HG03520 (cell line): ENCODE results near the gene PAPSS2.

Experiments used
- ATAC-seq: cut with Tn5 transposase; IDR thresholded peaks from one replicate; pipeline ENCODE4 v1.9.1; 2021; ENCODE audit warnings: mild to moderate bottlenecking, moderate library complexity; ENCODE audit not compliant: unreplicated experiment

PAPSS2 gene

GRCh38 chr10:87669752-87670151 is 10.1 kb downstream of the PAPSS2 start:
- no peak for ATAC-seq

GRCh38 chr10:87670586-87670985 is 10.9 kb downstream of the PAPSS2 start:
- no peak for ATAC-seq

DNA sequence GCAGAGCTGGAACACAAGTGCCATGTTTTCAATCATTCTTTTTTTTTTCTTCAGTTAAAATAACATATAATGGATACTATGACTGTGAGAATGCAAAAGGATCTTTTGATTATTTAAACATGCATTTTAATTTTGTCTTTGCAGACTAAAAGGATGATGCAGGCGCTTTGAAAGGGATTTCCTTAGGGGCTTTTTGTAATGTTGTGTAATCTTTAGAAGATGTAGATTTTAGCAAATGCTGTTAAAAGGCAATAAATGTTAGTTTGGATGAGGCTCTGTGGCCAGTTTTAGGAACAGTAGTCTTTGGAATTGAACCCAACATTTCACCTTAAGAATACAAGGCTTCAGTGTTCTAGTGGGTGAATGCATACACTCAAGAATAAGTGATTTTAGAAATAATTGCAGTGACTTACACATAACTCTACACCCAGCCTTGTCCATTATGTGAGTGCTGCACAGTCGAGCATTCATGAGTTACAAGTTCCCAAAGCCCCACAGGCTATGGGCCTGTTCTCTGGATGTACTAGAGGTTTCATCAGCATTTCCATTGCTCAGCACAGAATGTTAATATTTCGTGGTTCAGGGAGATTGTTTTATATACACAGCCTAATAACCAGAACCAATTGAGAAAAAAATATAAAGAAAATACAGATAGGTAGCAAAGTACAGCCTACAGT is 11.6 kb downstream of the PAPSS2 start:
- no peak for ATAC-seq

GRCh38 chr10:87672551-87672950 is 12.9 kb downstream of the PAPSS2 start:
- no peak for ATAC-seq

- ATAC-seq, result no peak
Measured at GRCh38 chr10:87674943-87675342, 15.3 kb downstream of the PAPSS2 start.

DNA sequence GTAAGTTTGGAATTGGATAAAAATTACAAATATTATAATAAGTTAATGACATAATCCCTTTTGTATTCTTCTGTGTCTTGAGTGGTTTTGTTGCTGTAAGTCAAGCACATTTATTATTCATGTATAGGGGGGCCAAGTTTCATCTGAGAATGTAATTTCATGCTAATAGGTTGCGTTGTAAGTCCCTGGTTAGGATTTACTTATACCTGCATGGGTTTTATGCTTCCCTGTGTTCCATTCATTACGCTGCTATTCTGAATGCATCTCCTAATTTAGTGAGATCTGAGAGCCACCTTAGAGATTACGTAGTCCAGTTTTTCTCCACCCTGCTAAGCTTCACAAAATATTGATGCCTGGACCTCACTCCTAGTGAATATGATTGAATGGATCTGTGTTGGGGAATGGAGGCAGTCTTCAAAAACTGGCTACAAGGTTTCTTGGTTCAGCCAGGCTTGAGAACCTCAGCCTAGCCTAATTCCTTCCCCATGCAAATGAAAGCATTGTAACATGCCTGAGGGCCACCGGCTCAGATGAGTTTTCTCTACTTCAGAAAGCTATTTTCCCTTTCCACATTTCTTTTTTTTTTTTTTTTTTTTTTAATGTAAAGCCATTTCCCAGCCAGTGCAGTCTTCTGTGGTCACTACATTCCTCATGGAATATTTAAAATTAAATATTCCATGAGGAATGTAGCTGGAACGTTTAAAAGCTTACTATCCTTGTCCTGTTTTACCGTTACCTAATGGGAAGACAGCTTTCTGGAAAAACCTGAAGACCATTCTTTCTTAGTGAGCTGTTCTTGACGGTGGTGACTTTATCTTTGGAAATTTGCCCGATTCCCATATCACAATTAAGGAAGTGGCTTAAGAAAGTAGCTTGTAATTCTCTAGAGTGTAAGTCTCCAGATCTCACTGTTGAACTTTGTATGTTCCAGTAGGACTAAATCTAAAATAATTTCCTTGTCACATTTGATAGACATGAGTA is 16.0 kb downstream of the PAPSS2 start:
- ATAC-seq, result no peak

GRCh38 chr10:87677595-87677994 is 17.9 kb downstream of the PAPSS2 start:
- ATAC-seq, result no peak

GRCh38 chr10:87678302-87678701 is 18.6 kb downstream of the PAPSS2 start:
- no peak for ATAC-seq

GRCh38 chr10:87683356-87683755 is 23.7 kb downstream of the PAPSS2 start:
- no peak for ATAC-seq

DNA sequence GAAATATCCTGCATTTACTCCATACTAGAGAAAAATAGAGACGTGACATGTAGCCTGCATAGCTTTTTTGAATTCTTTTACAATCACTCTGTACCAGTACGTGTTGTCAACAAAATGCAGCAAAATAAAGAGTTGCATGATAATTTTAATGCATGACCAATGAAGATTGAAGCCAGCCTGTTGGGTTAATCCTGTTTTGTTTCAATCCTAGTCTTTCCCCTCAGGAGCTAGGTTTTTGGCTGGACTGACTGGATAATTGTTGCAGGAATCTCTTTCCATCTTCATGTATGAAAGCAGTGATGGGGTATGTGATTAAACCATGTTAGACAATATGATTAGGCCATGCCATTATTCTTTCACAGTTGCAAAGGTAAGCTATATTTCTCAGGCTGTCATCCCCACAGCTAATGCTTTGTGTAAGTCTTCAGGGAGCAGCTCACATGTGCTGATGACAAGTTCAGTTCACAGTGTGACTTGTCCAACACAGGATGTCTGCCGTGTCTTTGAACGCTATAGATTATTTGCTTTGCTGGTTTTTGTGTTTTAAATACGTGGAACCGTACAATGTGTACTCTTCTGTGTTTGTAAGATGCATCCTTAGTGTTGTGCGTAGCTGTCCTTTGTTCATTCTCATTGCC is 24.4 kb downstream of the PAPSS2 start:
- ATAC-seq, result no peak

- no peak for ATAC-seq
Measured at GRCh38 chr10:87685832-87686574, 26.3 kb downstream of the PAPSS2 start.

- ATAC-seq, result no peak
Measured at GRCh38 chr10:87691506-87692070, 31.9 kb downstream of the PAPSS2 start.

GRCh38 chr10:87692956-87693484 is 33.3 kb downstream of the PAPSS2 start:
- no peak for ATAC-seq

GRCh38 chr10:87694011-87694794 is 34.5 kb downstream of the PAPSS2 start:
- ATAC-seq, result no peak

DNA sequence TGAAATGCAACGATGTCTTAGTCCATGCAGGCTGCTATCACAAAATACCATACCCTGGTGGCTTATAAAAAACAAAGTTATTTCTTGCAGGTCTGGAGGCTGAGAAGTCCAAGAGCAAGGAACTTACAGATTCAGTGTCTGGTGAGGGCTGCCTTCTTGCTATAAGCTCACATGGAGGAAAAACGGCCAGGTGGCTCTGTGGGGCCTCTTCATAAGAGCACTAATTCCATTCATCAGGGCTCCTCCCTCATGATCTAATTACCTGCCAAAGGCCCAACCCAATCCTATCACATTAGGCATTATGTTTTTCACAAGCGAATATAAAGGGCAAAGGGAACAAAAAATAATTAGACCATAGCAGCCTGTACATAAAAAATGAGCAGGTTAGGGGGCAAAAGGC is 35.4 kb downstream of the PAPSS2 start:
- no peak for ATAC-seq

GRCh38 chr10:87696922-87697745 is 37.5 kb downstream of the PAPSS2 start:
- no peak for ATAC-seq

DNA sequence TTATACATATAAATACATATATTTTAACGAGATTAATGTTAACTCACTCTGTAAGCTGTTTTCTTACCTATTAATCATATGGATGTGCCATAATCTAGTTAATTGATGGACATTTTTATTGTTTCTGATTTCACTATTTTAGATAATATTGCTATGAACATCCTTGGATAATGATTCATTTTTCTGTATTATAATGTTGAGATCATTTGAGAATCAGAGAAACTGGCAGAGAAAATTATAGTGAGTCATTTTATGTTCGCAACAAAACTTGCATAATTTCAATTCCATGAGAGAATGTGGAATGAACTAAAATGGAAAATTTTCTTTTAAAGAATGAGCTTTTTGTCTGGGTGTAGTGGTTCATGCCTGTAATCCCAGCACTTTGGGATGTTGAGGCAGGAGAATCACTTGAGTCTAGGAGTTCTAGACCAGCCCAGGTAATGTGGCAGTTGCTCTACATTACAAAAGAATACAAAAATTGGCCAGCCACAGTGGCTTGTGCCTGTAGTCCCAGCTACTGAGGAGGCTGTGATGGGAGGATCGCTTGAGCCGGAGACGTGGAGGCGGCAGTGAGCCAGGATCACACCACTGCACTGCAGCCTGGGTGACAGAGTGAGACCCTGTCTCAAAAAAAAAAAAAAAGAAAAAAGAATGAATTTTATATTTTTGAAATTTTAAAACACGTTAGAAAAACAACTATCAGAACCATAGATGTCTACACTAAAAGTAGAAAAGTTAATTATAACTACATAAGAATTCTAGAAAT is 40.5 kb downstream of the PAPSS2 start:
- no peak for ATAC-seq
